HepG2 (cell line): ENCODE results near the gene GNB3. TPM values are rescaled to one million over a fixed set of nuclear protein-coding genes. Genes with fewer than 3 reads are reported as not detected.

Source experiments
- AHR ChIP-seq: IDR thresholded peaks from 2 replicates; pipeline ENCODE4 v1.6.1; 2018; ENCODE audit warnings: missing genetic modification reagents, missing compliant biosample characterization
- BHLHE40 ChIP-seq: IDR thresholded peaks from 2 replicates; pipeline ENCODE4 v1.6.1; 2011; ENCODE audit warnings: low read length, improper control_type of control experiment
- ETV5 ChIP-seq: IDR thresholded peaks from 2 replicates; pipeline ENCODE4 v1.6.1; 2018; ENCODE audit warnings: missing biosample characterization, missing genetic modification reagents, inconsistent platforms, borderline replicate concordance
- KDM6A ChIP-seq: IDR thresholded peaks from 2 replicates; pipeline ENCODE4 v1.6.1; 2016; ENCODE audit warnings: low read depth
- MATR3 ChIP-seq: sonication (generic); formaldehyde crosslinking; IDR thresholded peaks from 2 replicates; pipeline ENCODE4 v1.4.0; 2020; ENCODE audit warnings: missing genetic modification reagents
- MIER2 ChIP-seq: IDR thresholded peaks from 2 replicates; pipeline ENCODE4 v1.6.1; 2016; ENCODE audit warnings: missing biosample characterization, missing genetic modification reagents
- POGZ ChIP-seq: sonication (generic); formaldehyde crosslinking; IDR thresholded peaks from 2 replicates; pipeline ENCODE4 v1.4.0; 2020; ENCODE audit warnings: mild to moderate bottlenecking, missing genetic modification reagents
- RORA ChIP-seq: sonication (generic); formaldehyde crosslinking; IDR thresholded peaks from 2 replicates; pipeline ENCODE4 v1.5.0; 2020; ENCODE audit warnings: mild to moderate bottlenecking, missing genetic modification reagents, moderate library complexity
- SMARCC2 ChIP-seq: fragments of 450-650 bp; IDR thresholded peaks from 2 replicates; pipeline ENCODE4 v1.6.1; 2017; ENCODE audit warnings: antibody characterized with exemption, mild to moderate bottlenecking
- U2AF1 ChIP-seq: fragments of 200-400 bp; formaldehyde crosslinking; optimal IDR thresholded peaks from 2 replicates; pipeline ENCODE3; 2017; ENCODE audit warnings: mild to moderate bottlenecking, low read depth, low read length
- YEATS4 ChIP-seq: sonication (generic); formaldehyde crosslinking; IDR thresholded peaks from 2 replicates; pipeline ENCODE4 v1.4.0; 2020; ENCODE audit warnings: missing genetic modification reagents, borderline replicate concordance
- ZBTB20 ChIP-seq: sonication (generic); formaldehyde crosslinking; IDR thresholded peaks from 2 replicates; pipeline ENCODE4 v1.8.1; 2023; ENCODE audit warnings: missing genetic modification reagents, low read depth, mild to moderate bottlenecking, borderline replicate concordance
- ZNF205 ChIP-seq: IDR thresholded peaks from 2 replicates; pipeline ENCODE4 v1.6.1; 2018; ENCODE audit warnings: missing biosample characterization, missing genetic modification reagents
- ZNF224 ChIP-seq: sonication (generic); formaldehyde crosslinking; IDR thresholded peaks from 2 replicates; pipeline ENCODE4 v1.5.0; 2020; ENCODE audit warnings: mild to moderate bottlenecking, missing genetic modification reagents
- ZNF44 ChIP-seq: sonication (generic); formaldehyde crosslinking; IDR thresholded peaks from 2 replicates; pipeline ENCODE4 v1.5.1; 2020; ENCODE audit warnings: mild to moderate bottlenecking, missing genetic modification reagents
- ZNF564 ChIP-seq: sonication (generic); formaldehyde crosslinking; IDR thresholded peaks from 2 replicates; pipeline ENCODE4 v1.8.1; 2023; ENCODE audit warnings: mild to moderate bottlenecking, missing genetic modification reagents
- ZNF589 ChIP-seq: sonication (generic); formaldehyde crosslinking; conservative IDR thresholded peaks from 2 replicates; pipeline ENCODE4 v1.8.0; 2022; ENCODE audit warnings: mild to moderate bottlenecking, moderate library complexity, missing genetic modification reagents
- ZNF605 ChIP-seq: sonication (generic); formaldehyde crosslinking; IDR thresholded peaks from 2 replicates; pipeline ENCODE4 v1.8.0; 2022; ENCODE audit warnings: mild to moderate bottlenecking, missing genetic modification reagents
- ZNF792 ChIP-seq: IDR thresholded peaks from 2 replicates; pipeline ENCODE4 v1.6.1; 2016
- polyA plus RNA-seq, 8 experiments: library from polyadenylated mRNA; depleted of rRNA in 3 of 8; stranded (reverse) in 7 of 8; unstranded in 1 of 8; fragments of >200 nt; fragmentation: Illumina TruSeq in 4 of 8; extraction: Trizol in 4 of 8; gene quantifications; 2 replicates each; pipeline versions ENCODE4 v1.2.1 to v1.2.3, GENCODE V29; 2011 to 2016; ENCODE audit warnings: low read depth in 4 of 8, missing spikeins in 1 of 8, mixed read lengths in 1 of 8; ENCODE audit not compliant: insufficient read depth in 1 of 8
- total RNA-seq, 5 experiments: library from RNA; depleted of rRNA; stranded (reverse); fragments of >200 nt; fragmentation: Illumina TruSeq; extraction: Trizol; gene quantifications; 2 replicates each; pipeline ENCODE4 v1.2.3, GENCODE V29; 2016; ENCODE audit warnings: low read depth in 1 of 5
- TF ChIP-seq, protein P1 (sequence below): sonication (generic); formaldehyde crosslinking; IDR thresholded peaks from 2 replicates; pipeline ENCODE4 v1.5.0; 2020; ENCODE audit warnings: missing genetic modification reagents
- TF ChIP-seq, protein P2 (sequence below): IDR thresholded peaks from 2 replicates; pipeline ENCODE4 v1.6.1; 2016
- TF ChIP-seq, protein P3 (sequence below): sonication (generic); formaldehyde crosslinking; conservative IDR thresholded peaks from 2 replicates; pipeline ENCODE4 v1.4.0; 2020; ENCODE audit warnings: missing genetic modification reagents
- TF ChIP-seq, protein P4 (sequence below): sonication (generic); formaldehyde crosslinking; IDR thresholded peaks from 2 replicates; pipeline ENCODE4 v1.4.0; 2020; ENCODE audit warnings: missing genetic modification reagents
- TF ChIP-seq, protein P5 (sequence below): sonication (generic); formaldehyde crosslinking; IDR thresholded peaks from 2 replicates; pipeline ENCODE4 v1.4.0; 2020; ENCODE audit warnings: missing genetic modification reagents, borderline replicate concordance

GNB3 gene
- total and polyA plus RNA-seq, 2 of the 13 experiments (the other 11 are each of a cell fraction or from before 2014, with no cell fraction given), result 1.3 to 3.6 TPM

DNA sequence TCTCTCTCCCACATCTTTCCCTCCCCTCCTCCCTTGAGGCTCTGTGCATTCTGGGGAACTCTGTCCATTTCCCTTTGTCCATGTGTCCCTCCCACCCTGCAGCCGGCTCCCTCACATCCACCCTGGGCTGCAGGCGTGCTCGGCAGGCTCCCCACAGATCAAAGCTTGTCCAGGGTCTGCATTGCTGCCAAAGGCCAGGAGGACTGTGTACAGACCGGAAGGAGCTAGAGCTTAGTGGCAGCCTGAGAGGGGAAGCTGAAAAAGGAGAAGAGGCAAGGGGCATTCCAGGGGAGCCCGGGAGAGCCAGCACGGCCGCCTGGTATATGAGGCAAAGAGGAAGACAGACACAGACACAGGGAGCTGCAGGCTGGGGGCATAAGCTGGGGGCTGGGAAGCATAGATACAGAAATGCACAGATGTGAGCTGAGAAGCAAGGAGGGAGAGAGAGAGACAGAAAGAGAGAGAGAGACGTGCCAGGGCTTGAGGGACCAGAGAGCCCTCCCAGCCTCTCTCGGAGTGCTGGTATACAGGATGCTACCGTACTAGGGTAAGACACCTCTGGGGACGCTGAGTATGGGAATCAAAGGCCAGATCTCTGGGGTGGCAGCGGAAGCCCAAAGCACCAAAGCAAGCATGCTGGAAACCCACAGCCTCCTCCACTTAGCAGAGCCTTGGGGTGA is 48.1 kb upstream of the GNB3 start (continued):
- TF ChIP-seq ZNF224 (CRISPR knock-in tag) (no peak), MIER2 (CRISPR knock-in tag) (0 out of 2 replicates have a peak, but pooled peaks have one; percentile 23), MATR3 (no peak), SMARCC2 (no peak), U2AF1 (peak; percentile 78), ZNF792 (CRISPR knock-in tag) (peak; percentile 75; the same call in 1 of the 2 replicates), ZNF605 (CRISPR knock-in tag) (peak; percentile 83), ZNF205 (CRISPR knock-in tag) (peak; percentile 73; the same call in 1 of the 2 replicates), ZBTB20 (CRISPR knock-in tag) (peak; percentile 80; the same call in 1 of the 2 replicates), YEATS4 (CRISPR knock-in tag) (peak; percentile 71; the same call in 1 of the 2 replicates), ETV5 (CRISPR knock-in tag) (peak; percentile 98), ZNF44 (no peak), ZNF589 (CRISPR knock-in tag) (peak; percentile 88; the same call in 1 of the 2 replicates), KDM6A (peak; percentile 82), ZNF564 (peak; percentile 75; the same call in 1 of the 2 replicates), BHLHE40 (peak; percentile 83), POGZ (peak; percentile 76; the same call in 1 of the 2 replicates), RORA (CRISPR knock-in tag) (no peak), AHR (CRISPR knock-in tag) (no peak)
- TF ChIP-seq, protein P1, sequence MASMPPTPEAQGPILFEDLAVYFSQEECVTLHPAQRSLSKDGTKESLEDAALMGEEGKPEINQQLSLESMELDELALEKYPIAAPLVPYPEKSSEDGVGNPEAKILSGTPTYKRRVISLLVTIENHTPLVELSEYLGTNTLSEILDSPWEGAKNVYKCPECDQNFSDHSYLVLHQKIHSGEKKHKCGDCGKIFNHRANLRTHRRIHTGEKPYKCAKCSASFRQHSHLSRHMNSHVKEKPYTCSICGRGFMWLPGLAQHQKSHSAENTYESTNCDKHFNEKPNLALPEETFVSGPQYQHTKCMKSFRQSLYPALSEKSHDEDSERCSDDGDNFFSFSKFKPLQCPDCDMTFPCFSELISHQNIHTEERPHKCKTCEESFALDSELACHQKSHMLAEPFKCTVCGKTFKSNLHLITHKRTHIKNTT (CRISPR knock-in tag), result no peak
- TF ChIP-seq, protein P2, sequence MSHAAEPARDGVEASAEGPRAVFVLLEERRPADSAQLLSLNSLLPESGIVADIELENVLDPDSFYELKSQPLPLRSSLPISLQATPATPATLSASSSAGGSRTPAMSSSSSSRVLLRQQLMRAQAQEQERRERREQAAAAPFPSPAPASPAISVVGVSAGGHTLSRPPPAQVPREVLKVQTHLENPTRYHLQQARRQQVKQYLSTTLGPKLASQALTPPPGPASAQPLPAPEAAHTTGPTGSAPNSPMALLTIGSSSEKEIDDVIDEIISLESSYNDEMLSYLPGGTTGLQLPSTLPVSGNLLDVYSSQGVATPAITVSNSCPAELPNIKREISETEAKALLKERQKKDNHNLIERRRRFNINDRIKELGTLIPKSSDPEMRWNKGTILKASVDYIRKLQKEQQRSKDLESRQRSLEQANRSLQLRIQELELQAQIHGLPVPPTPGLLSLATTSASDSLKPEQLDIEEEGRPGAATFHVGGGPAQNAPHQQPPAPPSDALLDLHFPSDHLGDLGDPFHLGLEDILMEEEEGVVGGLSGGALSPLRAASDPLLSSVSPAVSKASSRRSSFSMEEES (CRISPR knock-in tag), result 0 out of 2 replicates have a peak, but pooled peaks have one; percentile 16
- TF ChIP-seq, protein P3, sequence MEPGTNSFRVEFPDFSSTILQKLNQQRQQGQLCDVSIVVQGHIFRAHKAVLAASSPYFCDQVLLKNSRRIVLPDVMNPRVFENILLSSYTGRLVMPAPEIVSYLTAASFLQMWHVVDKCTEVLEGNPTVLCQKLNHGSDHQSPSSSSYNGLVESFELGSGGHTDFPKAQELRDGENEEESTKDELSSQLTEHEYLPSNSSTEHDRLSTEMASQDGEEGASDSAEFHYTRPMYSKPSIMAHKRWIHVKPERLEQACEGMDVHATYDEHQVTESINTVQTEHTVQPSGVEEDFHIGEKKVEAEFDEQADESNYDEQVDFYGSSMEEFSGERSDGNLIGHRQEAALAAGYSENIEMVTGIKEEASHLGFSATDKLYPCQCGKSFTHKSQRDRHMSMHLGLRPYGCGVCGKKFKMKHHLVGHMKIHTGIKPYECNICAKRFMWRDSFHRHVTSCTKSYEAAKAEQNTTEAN (CRISPR knock-in tag), result peak; percentile 64; the same call in 1 of the 2 replicates
- TF ChIP-seq, protein P4, sequence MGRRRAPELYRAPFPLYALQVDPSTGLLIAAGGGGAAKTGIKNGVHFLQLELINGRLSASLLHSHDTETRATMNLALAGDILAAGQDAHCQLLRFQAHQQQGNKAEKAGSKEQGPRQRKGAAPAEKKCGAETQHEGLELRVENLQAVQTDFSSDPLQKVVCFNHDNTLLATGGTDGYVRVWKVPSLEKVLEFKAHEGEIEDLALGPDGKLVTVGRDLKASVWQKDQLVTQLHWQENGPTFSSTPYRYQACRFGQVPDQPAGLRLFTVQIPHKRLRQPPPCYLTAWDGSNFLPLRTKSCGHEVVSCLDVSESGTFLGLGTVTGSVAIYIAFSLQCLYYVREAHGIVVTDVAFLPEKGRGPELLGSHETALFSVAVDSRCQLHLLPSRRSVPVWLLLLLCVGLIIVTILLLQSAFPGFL (CRISPR knock-in tag), result no peak
- TF ChIP-seq, protein P5, sequence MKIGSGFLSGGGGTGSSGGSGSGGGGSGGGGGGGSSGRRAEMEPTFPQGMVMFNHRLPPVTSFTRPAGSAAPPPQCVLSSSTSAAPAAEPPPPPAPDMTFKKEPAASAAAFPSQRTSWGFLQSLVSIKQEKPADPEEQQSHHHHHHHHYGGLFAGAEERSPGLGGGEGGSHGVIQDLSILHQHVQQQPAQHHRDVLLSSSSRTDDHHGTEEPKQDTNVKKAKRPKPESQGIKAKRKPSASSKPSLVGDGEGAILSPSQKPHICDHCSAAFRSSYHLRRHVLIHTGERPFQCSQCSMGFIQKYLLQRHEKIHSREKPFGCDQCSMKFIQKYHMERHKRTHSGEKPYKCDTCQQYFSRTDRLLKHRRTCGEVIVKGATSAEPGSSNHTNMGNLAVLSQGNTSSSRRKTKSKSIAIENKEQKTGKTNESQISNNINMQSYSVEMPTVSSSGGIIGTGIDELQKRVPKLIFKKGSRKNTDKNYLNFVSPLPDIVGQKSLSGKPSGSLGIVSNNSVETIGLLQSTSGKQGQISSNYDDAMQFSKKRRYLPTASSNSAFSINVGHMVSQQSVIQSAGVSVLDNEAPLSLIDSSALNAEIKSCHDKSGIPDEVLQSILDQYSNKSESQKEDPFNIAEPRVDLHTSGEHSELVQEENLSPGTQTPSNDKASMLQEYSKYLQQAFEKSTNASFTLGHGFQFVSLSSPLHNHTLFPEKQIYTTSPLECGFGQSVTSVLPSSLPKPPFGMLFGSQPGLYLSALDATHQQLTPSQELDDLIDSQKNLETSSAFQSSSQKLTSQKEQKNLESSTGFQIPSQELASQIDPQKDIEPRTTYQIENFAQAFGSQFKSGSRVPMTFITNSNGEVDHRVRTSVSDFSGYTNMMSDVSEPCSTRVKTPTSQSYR (CRISPR knock-in tag), result peak; percentile 44; the same call in 1 of the 2 replicates
